ENCODE measurements around the gene ROS1. TPM values are rescaled to one million over a fixed set of nuclear protein-coding genes. Genes with fewer than 3 reads are reported as not detected.

The ROS1 gene
- total RNA-seq, 2 donors from 2014 or later = not detected

GRCh38 chr6:117276778-117277316 is 148.9 kb downstream of the ROS1 start:
- ATAC-seq (no peak), DNase-seq (no peak)
- intact Hi-C loops (cut with DNase I) = no loop called here

GRCh38 chr6:117275711-117276110 is 150.0 kb downstream of the ROS1 start:
- no peak for DNase-seq
- ATAC-seq = no peak
- intact Hi-C loops (cut with DNase I) = no loop called here

- DNase-seq (no peak), ATAC-seq (no peak)
- intact Hi-C loops (cut with DNase I) = no loop called here
Measured at GRCh38 chr6:117275205-117275604, 150.5 kb downstream of the ROS1 start.

GRCh38 chr6:117272891-117273290 is 152.9 kb downstream of the ROS1 start:
- DNase-seq (no peak), ATAC-seq (no peak)
- intact Hi-C loops (cut with DNase I) = no loop called here

GRCh38 chr6:117272032-117272866 is 153.5 kb downstream of the ROS1 start:
- no peak for ATAC-seq
- DNase-seq = no peak
- intact Hi-C loops (cut with DNase I) = no loop called here

- DNase-seq = no peak
- intact Hi-C loops (cut with DNase I) = no loop called here
- ATAC-seq = no peak
Measured at GRCh38 chr6:117270843-117271507, 154.8 kb downstream of the ROS1 start.

GRCh38 chr6:117270055-117270842 is 155.5 kb downstream of the ROS1 start:
- intact Hi-C loops (cut with DNase I) = no loop called here
- ATAC-seq = peak; percentile 24 to 59
- DNase-seq = peak; percentile 22

- intact Hi-C loops (cut with DNase I) = no loop called here
- DNase-seq (no peak), ATAC-seq (no peak)
Measured at GRCh38 chr6:117269638-117270054, 156.1 kb downstream of the ROS1 start.

- intact Hi-C loops (cut with DNase I) = no loop called here
- no peak for ATAC-seq
- DNase-seq = no peak
Measured at GRCh38 chr6:117268924-117269323, 156.8 kb downstream of the ROS1 start.

GRCh38 chr6:117267766-117268534 is 157.8 kb downstream of the ROS1 start:
- intact Hi-C loops (cut with DNase I) = no loop called here
- ATAC-seq (no peak), DNase-seq (no peak)

- no peak for DNase-seq
- intact Hi-C loops (cut with DNase I) = no loop called here
- ATAC-seq = no peak
Measured at GRCh38 chr6:117267054-117267347, 158.7 kb downstream of the ROS1 start.

- ATAC-seq (no peak), DNase-seq (no peak)
- intact Hi-C loops (cut with DNase I) = no loop called here
Measured at GRCh38 chr6:117266257-117267053, 159.3 kb downstream of the ROS1 start.

GRCh38 chr6:117265410-117266256 is 160.1 kb downstream of the ROS1 start, which contains the start of gene VGLL2:
Gene VGLL2, plus strand, starts transcription at chr6:117265558. Its CDS starts 206 bp downstream, at chr6:117265764.
- peak; percentile 49 for DNase-seq
- peak; percentile 79 to 90 for ATAC-seq
- intact Hi-C loops (cut with DNase I) = no loop called here

GRCh38 chr6:117264692-117265409 is 160.9 kb downstream of the ROS1 start:
- intact Hi-C loops (cut with DNase I) = no loop called here
- no peak for DNase-seq
- peak; percentile 20 to 47 for ATAC-seq

- ATAC-seq (peak in 1 of 2 donors; percentile 13), DNase-seq (no peak)
- intact Hi-C loops (cut with DNase I) = no loop called here
Measured at GRCh38 chr6:117264369-117264691, 161.4 kb downstream of the ROS1 start.

GRCh38 chr6:117263353-117263927 is 162.3 kb downstream of the ROS1 start:
- intact Hi-C loops (cut with DNase I) = no loop called here
- ATAC-seq = no peak
- DNase-seq = no peak

All from left cardiac atrium (tissue), 4 donors.